HepG2 (cell line): ENCODE results near the gene LENG1. TPM values are rescaled to one million over a fixed set of nuclear protein-coding genes. Genes with fewer than 3 reads are reported as not detected.

ENCODE experiments used
- ATAC-seq: fragments of 200-7000 bp; cut with Tn5 transposase; 3 replicates; pipeline ENCODE4 v1.9.1; 2020; ENCODE audit warnings: mild to moderate bottlenecking, moderate library complexity
- BruUV-seq: library from RNA; stranded (reverse); fragments of 400-500 nt; replicated peaks from 2 replicates; lab custom pipeline; 2021; lab: Mats Ljungman, UMichigan
- CTCF ChIA-PET: fragments of 300-600 bp; formaldehyde crosslinking; extraction: SDS; loops from one replicate; lab custom pipeline; 2021; ENCODE audit warnings: low total read pairs, inconsistent platforms, low intra/inter-chr PET ratio; lab: Yijun Ruan, JAX
- POLR2A ChIA-PET: fragments of 350-600 bp; sonication (Branson Sonifier 250); formaldehyde crosslinking; loops from one replicate; lab custom pipeline; 2020; ENCODE audit warnings: antibody characterized with exemption, inconsistent platforms; lab: Yijun Ruan, JAX
- DNase-seq: peaks from one replicate; pipeline ENCODE4 v3.0.0-alpha.2; 2015; ENCODE audit warnings: low spot score
- FAIRE-seq: peaks from 3 replicates; lab custom pipeline; 2011; peaks lifted over from hg19 to GRCh38; lab: Jason Lieb, UNC
- H2AFZ ChIP-seq: one replicate; pipeline ENCODE4 v1.6.1; 2011; ENCODE audit warnings: low read length, inconsistent platforms
- H3K27ac ChIP-seq: fragments of 300-600 bp; 3 replicates; pipeline ENCODE4 v1.8.0; 2011; ENCODE audit warnings: mixed run types, mild to moderate bottlenecking, mixed read lengths, low read length, inconsistent platforms; ENCODE audit not compliant: insufficient read depth; ENCODE audit errors: extremely low read length
- H3K27me3 ChIP-seq, 2 experiments: fragments of 200-600 bp in 1 of 2; 2 replicates in 1 of 2; 3 replicates in 1 of 2; pipeline versions ENCODE4 v1.6.0 to v1.8.0; 2011; ENCODE audit warnings: low read length in 2 of 2, mild to moderate bottlenecking in 2 of 2, moderate library complexity in 2 of 2, inconsistent platforms in 1 of 2; ENCODE audit not compliant: insufficient read depth in 2 of 2, control insufficient read depth in 1 of 2
- H3K36me3 ChIP-seq, 2 experiments: fragments of 200-600 bp in 1 of 2; replicated peaks in 1 of 2; 2 replicates in 1 of 2; 3 replicates in 1 of 2; pipeline versions ENCODE4 v1.5.1 to v1.8.0; 2011; ENCODE audit warnings: low read length in 2 of 2, inconsistent platforms in 1 of 2; ENCODE audit not compliant: insufficient read depth in 2 of 2, control insufficient read depth in 1 of 2
- H3K4me1 ChIP-seq: 2 replicates; pipeline ENCODE4 v1.5.1; 2012; ENCODE audit warnings: low read length, inconsistent platforms; ENCODE audit not compliant: insufficient read depth
- H3K4me2 ChIP-seq: 2 replicates; pipeline ENCODE4 v1.6.0; 2011; ENCODE audit warnings: low read depth, low read length, inconsistent platforms
- H3K4me3 ChIP-seq, 3 experiments: fragments of 200-600 bp in 1 of 3; sonication (generic), shearing (Covaris generic) in 1 of 3; replicated peaks in 1 of 3; 2 replicates each; pipeline ENCODE4 v1.5.1; 2011 to 2016; ENCODE audit warnings: low read length in 3 of 3, inconsistent platforms in 2 of 3, low read depth in 2 of 3, mild to moderate bottlenecking in 2 of 3, control low read depth in 1 of 3, mixed read lengths in 1 of 3; ENCODE audit not compliant: insufficient read depth in 1 of 3
- H3K79me2 ChIP-seq: one replicate; pipeline ENCODE4 v1.6.1; 2011; ENCODE audit warnings: low read length, inconsistent platforms; ENCODE audit not compliant: insufficient read depth
- H3K9ac ChIP-seq: 2 replicates; pipeline ENCODE4 v1.6.0; 2011; ENCODE audit warnings: mild to moderate bottlenecking, low read depth, low read length, inconsistent platforms; ENCODE audit not compliant: insufficient read depth
- H3K9me3 ChIP-seq: 2 replicates; pipeline ENCODE4 v1.5.1; 2012; ENCODE audit warnings: mild to moderate bottlenecking, low read length
- H4K20me1 ChIP-seq: 2 replicates; pipeline ENCODE4 v1.6.0; 2011; ENCODE audit warnings: inconsistent platforms, mild to moderate bottlenecking, low read length, moderate library complexity; ENCODE audit not compliant: insufficient read depth
- AGO2 ChIP-seq: fragments of 200-400 bp; formaldehyde crosslinking; optimal IDR thresholded peaks from 2 replicates; pipeline ENCODE3; 2017; ENCODE audit warnings: mild to moderate bottlenecking, low read depth, low read length, moderate library complexity
- BHLHE40 ChIP-seq: IDR thresholded peaks from 2 replicates; pipeline ENCODE4 v1.6.1; 2011; ENCODE audit warnings: low read length, improper control_type of control experiment
- CC2D1A ChIP-seq: sonication (generic); formaldehyde crosslinking; IDR thresholded peaks from 2 replicates; pipeline ENCODE4 v1.8.1; 2023; ENCODE audit warnings: mild to moderate bottlenecking, missing genetic modification reagents
- CREM ChIP-seq, 2 experiments: sonication (generic) in 1 of 2; formaldehyde crosslinking in 1 of 2; IDR thresholded peaks; 2 replicates each; pipeline versions ENCODE4 v1.4.0 to v1.6.1; 2016 to 2020; ENCODE audit warnings: antibody characterized with exemption in 1 of 2, mild to moderate bottlenecking in 1 of 2, missing genetic modification reagents in 1 of 2
- PHF5A ChIP-seq: IDR thresholded peaks from one replicate; pipeline ENCODE4 v1.6.1; 2018; ENCODE audit warnings: low read depth, missing genetic modification reagents; ENCODE audit not compliant: unreplicated experiment
- RBFOX2 ChIP-seq: fragments of 200-400 bp; formaldehyde crosslinking; IDR thresholded peaks from 2 replicates; pipeline ENCODE4 v1.6.1; 2017; ENCODE audit warnings: low read depth, mild to moderate bottlenecking, low read length
- RBM22 ChIP-seq: fragments of 200-400 bp; formaldehyde crosslinking; optimal IDR thresholded peaks from 2 replicates; pipeline ENCODE3; 2017; ENCODE audit warnings: mild to moderate bottlenecking, low read length, moderate library complexity
- SCMH1 ChIP-seq: sonication (generic); formaldehyde crosslinking; IDR thresholded peaks from 2 replicates; pipeline ENCODE4 v1.9.0; 2021; ENCODE audit warnings: missing genetic modification reagents, mild to moderate bottlenecking, borderline replicate concordance
- STAT6 ChIP-seq: sonication (generic); formaldehyde crosslinking; IDR thresholded peaks from 2 replicates; pipeline ENCODE4 v1.4.0; 2020; ENCODE audit warnings: missing genetic modification reagents, mild to moderate bottlenecking, borderline replicate concordance
- ZKSCAN8 ChIP-seq: IDR thresholded peaks from 2 replicates; pipeline ENCODE4 v1.6.1; 2016; ENCODE audit warnings: borderline replicate concordance, missing genetic modification reagents, missing compliant biosample characterization
- ZMYM2 ChIP-seq: sonication (generic); formaldehyde crosslinking; IDR thresholded peaks from 2 replicates; pipeline ENCODE4 v1.8.0; 2022; ENCODE audit warnings: mild to moderate bottlenecking, missing genetic modification reagents
- ZNF343 ChIP-seq: sonication (generic); formaldehyde crosslinking; IDR thresholded peaks from 2 replicates; pipeline ENCODE4 v1.4.0; 2020; ENCODE audit warnings: mild to moderate bottlenecking, missing genetic modification reagents
- WGBS: methylation state at CpG from one replicate; pipeline ENCODE4 v1.1.6; 2017; ENCODE audit warnings: low lambda C conversion rate; 5-methylcytosine and 5-hydroxymethylcytosine counted together
- in situ Hi-C: cut with HindIII; loops from 2 replicates; pipeline ENCODE4 v1.10.0; 2017; ENCODE audit warnings: low pct_unique_long_range_greater_than_20kb; ENCODE audit not compliant: extremely low pct_ligation_motif_present
- intact Hi-C: fragments of 100-400 bp; cut with micrococcal nuclease; formaldehyde crosslinking; loops from one replicate; pipeline ENCODE4 v1.10.0; 2022; ENCODE audit not compliant: unreplicated experiment
- polyA plus RNA-seq, 8 experiments: library from polyadenylated mRNA; depleted of rRNA in 3 of 8; stranded (reverse) in 7 of 8; unstranded in 1 of 8; fragments of >200 nt; fragmentation: Illumina TruSeq in 4 of 8; extraction: Trizol in 4 of 8; gene quantifications; 2 replicates each; pipeline versions ENCODE4 v1.2.1 to v1.2.3, GENCODE V29; 2011 to 2016; ENCODE audit warnings: low read depth in 4 of 8, missing spikeins in 1 of 8, mixed read lengths in 1 of 8; ENCODE audit not compliant: insufficient read depth in 1 of 8
- total RNA-seq, 5 experiments: library from RNA; depleted of rRNA; stranded (reverse); fragments of >200 nt; fragmentation: Illumina TruSeq; extraction: Trizol; gene quantifications; 2 replicates each; pipeline ENCODE4 v1.2.3, GENCODE V29; 2016; ENCODE audit warnings: low read depth in 1 of 5

LENG1 gene
- total and polyA plus RNA-seq, 2 of the 13 experiments (the other 11 are each of a cell fraction or from before 2014, with no cell fraction given): 1.8 to 3.8 TPM

GRCh38 chr19:54186351-54186750 lies 26.8 kb upstream of the LENG1 start:
- Histone ChIP-seq H3K4me2 (no peak overlapping the region), H3K27me3 (no peaks in the 10 kb centered on the region), H3K9me3 (no peaks in the 10 kb centered on the region), H3K36me3 (0 out of 5 replicates have a peak, but pooled peaks cover 1 to 12% of the 10 kb centered on the region in 2 experiments), H3K4me3 (no peak overlapping the region), H4K20me1 (no peaks in the 10 kb centered on the region), H3K79me2 (peaks cover 8% of the 10 kb centered on the region), H3K27ac (no peak overlapping the region), H3K9ac (no peak overlapping the region), H3K4me1 (peaks cover 23% of the 10 kb centered on the region), H2AFZ (no peak overlapping the region)
- FAIRE-seq: no peak
- in situ Hi-C loops (no loop called here), intact Hi-C loops (loop anchor here (1.0 kb wide), 1 partner anchor 26 kb away; no protein-coding TSS in a partner anchor)
- BruUV-seq: no TSS peak
- ChIA-PET POLR2A (interaction anchor here (1.5 to 1.6 kb wide), 2 partner anchors 14 to 27 kb away, joined by 5 to 6 read pairs; partner anchors contain the start of genes LENG1 and RPS9), CTCF (no interaction called here)
- no peak for TF ChIP-seq BHLHE40
- ATAC-seq: no peak
- no peak for DNase-seq
- WGBS: 87% methylated on average over 8 of the region's 8 CpGs

- peaks cover 20% of the 10 kb centered on the region for H3K4me1 ChIP-seq
- in situ Hi-C loops: no loop called here
- no peak for TF ChIP-seq ZKSCAN8 (CRISPR knock-in tag)
- TF ChIP-seq RBFOX2: 0 out of 2 replicates have a peak, but pooled peaks have one; percentile 21
- no peak for TF ChIP-seq CREM (IDR thresholded peaks at IDR 0.05)
- no peak for TF ChIP-seq CREM (CRISPR knock-in tag; IDR thresholded peaks at IDR 0.05)
- no peak for TF ChIP-seq ZMYM2 (CRISPR knock-in tag)
- TF ChIP-seq AGO2: peak; percentile 40
- no peak for TF ChIP-seq PHF5A (CRISPR knock-in tag)
- no peak for TF ChIP-seq STAT6 (CRISPR knock-in tag)
- no peak for TF ChIP-seq CC2D1A (CRISPR knock-in tag)
- no peak for TF ChIP-seq ZNF343 (CRISPR knock-in tag)
- peak; percentile 14 for TF ChIP-seq RBM22
- no peak for TF ChIP-seq SCMH1 (CRISPR knock-in tag)
- no peak overlapping the region for H2AFZ ChIP-seq
- no peak overlapping the region for H3K4me2 ChIP-seq
- H3K27ac ChIP-seq: no peak overlapping the region
- ChIA-PET POLR2A (no interaction called here), CTCF (no interaction called here)
- FAIRE-seq: no peak
- peaks cover 5% of the 10 kb centered on the region for H3K79me2 ChIP-seq
- H3K9ac ChIP-seq: no peak overlapping the region
- intact Hi-C loops: no loop called here
- H3K27me3 ChIP-seq: no peaks in the 10 kb centered on the region
- DNase-seq: no peak
- 99% methylated on average over 8 of the region's 11 CpGs for WGBS
- H3K36me3 ChIP-seq: peaks cover 1 to 15% of the 10 kb centered on the region in 2 experiments; a peak in 1 of 5 replicates
- peaks cover 5% of the 10 kb centered on the region; the same call in 1 of the 2 replicates for H4K20me1 ChIP-seq
- H3K4me3 ChIP-seq: no peak overlapping the region
- no peak for ATAC-seq
- no peaks in the 10 kb centered on the region for H3K9me3 ChIP-seq
- BruUV-seq: no TSS peak
Measured at GRCh38 chr19:54183431-54183830, 23.9 kb upstream of the LENG1 start.
